Astrocyte (in vitro differentiated cells and primary cell): ENCODE measurements around the gene SPTB. TPM values are rescaled to one million over a fixed set of nuclear protein-coding genes. Genes with fewer than 3 reads are reported as not detected.

Experiments used
- DNase-seq: peaks from one replicate; pipeline ENCODE4 v3.0.0-alpha.2; 2010; ENCODE audit warnings: low read depth
- FAIRE-seq: peaks from 2 replicates; lab custom pipeline; 2011; peaks lifted over from hg19 to GRCh38; lab: Jason Lieb, UNC
- H2AFZ ChIP-seq: 2 replicates; pipeline ENCODE4 v1.6.0; 2012; ENCODE audit warnings: low read depth, low read length, inconsistent platforms
- H3K27ac ChIP-seq: 2 replicates; pipeline ENCODE4 v1.5.1; 2011; ENCODE audit warnings: low read depth, low read length, inconsistent platforms
- H3K27me3 ChIP-seq: 2 replicates; pipeline ENCODE4 v1.6.0; 2011; ENCODE audit warnings: low read length, inconsistent platforms; ENCODE audit not compliant: insufficient read depth
- H3K36me3 ChIP-seq: 2 replicates; pipeline ENCODE4 v1.5.1; 2011; ENCODE audit warnings: low read length, inconsistent platforms; ENCODE audit not compliant: insufficient read depth
- H3K4me1 ChIP-seq: 2 replicates; pipeline ENCODE4 v1.5.1; 2011; ENCODE audit warnings: low read length, inconsistent platforms; ENCODE audit not compliant: insufficient read depth
- H3K4me2 ChIP-seq: 2 replicates; pipeline ENCODE4 v1.6.0; 2012; ENCODE audit warnings: low read length, inconsistent platforms
- H3K4me3 ChIP-seq: 2 replicates; pipeline ENCODE4 v1.5.1; 2011; ENCODE audit warnings: low read depth, mild to moderate bottlenecking, low read length, inconsistent platforms; ENCODE audit not compliant: insufficient read depth
- H3K79me2 ChIP-seq: 2 replicates; pipeline ENCODE4 v1.6.0; 2012; ENCODE audit warnings: mild to moderate bottlenecking, low read length, inconsistent platforms; ENCODE audit not compliant: insufficient read depth
- H3K9ac ChIP-seq: 2 replicates; pipeline ENCODE4 v1.6.0; 2012; ENCODE audit warnings: mild to moderate bottlenecking, low read length, inconsistent platforms
- H3K9me3 ChIP-seq: 2 replicates; pipeline ENCODE4 v1.5.1; 2012; ENCODE audit warnings: low read depth, mild to moderate bottlenecking, low read length, inconsistent platforms; ENCODE audit not compliant: insufficient read depth
- H4K20me1 ChIP-seq: 2 replicates; pipeline ENCODE4 v1.6.0; 2012; ENCODE audit warnings: low read length, inconsistent platforms; ENCODE audit not compliant: insufficient read depth
- H3K27ac Mint-ChIP-seq: one replicate; pipeline ENCODE4 v1.8.0; 2021; ENCODE audit warnings: mild to moderate bottlenecking, mixed read lengths; ENCODE audit not compliant: unreplicated experiment
- H3K27me3 Mint-ChIP-seq: one replicate; pipeline ENCODE4 v1.8.0; 2021; ENCODE audit warnings: low read depth, mixed read lengths; ENCODE audit not compliant: unreplicated experiment
- H3K36me3 Mint-ChIP-seq: one replicate; pipeline ENCODE4 v1.8.0; 2021; ENCODE audit warnings: low read depth, mixed read lengths; ENCODE audit not compliant: unreplicated experiment
- H3K4me1 Mint-ChIP-seq: one replicate; pipeline ENCODE4 v1.8.0; 2021; ENCODE audit warnings: low read depth, mixed read lengths; ENCODE audit not compliant: unreplicated experiment
- H3K4me3 Mint-ChIP-seq: one replicate; pipeline ENCODE4 v1.8.0; 2021; ENCODE audit warnings: mild to moderate bottlenecking, moderate library complexity, mixed read lengths; ENCODE audit not compliant: unreplicated experiment
- H3K9me3 Mint-ChIP-seq: one replicate; pipeline ENCODE4 v1.8.0; 2021; ENCODE audit warnings: mild to moderate bottlenecking, mixed read lengths; ENCODE audit not compliant: unreplicated experiment
- CTCF ChIP-seq: IDR thresholded peaks from 2 replicates; pipeline ENCODE4 v1.5.1; 2011; ENCODE audit warnings: low read depth, mild to moderate bottlenecking, inconsistent platforms, low read length, moderate library complexity; ENCODE audit not compliant: insufficient read depth
- EZH2 ChIP-seq: IDR thresholded peaks from 2 replicates; pipeline ENCODE4 v1.6.1; 2012; ENCODE audit warnings: mild to moderate bottlenecking, low read length, inconsistent platforms; ENCODE audit not compliant: insufficient read depth
- total RNA-seq: library from RNA; stranded (reverse); gene quantifications from 2 replicates; pipeline ENCODE4 v1.2.1, GENCODE V29; 2021

Gene SPTB
- total RNA-seq, 1 donor from 2014 or later: 0.32 TPM

- Histone ChIP-seq H3K4me1 (peaks cover 35% of the 10 kb centered on the region), H3K27ac (no peak overlapping the region), H2AFZ (no peak overlapping the region), H3K9ac (no peak overlapping the region), H3K79me2 (peaks cover 66% of the 10 kb centered on the region), H4K20me1 (peaks cover 41% of the 10 kb centered on the region), H3K36me3 (peaks cover 13% of the 10 kb centered on the region), H3K9me3 (no peaks in the 10 kb centered on the region), H3K4me3 (no peak overlapping the region), H3K27me3 (no peaks in the 10 kb centered on the region), H3K4me2 (peak overlapping the region; percentile 58)
- H3K27ac Mint-ChIP-seq: peak overlapping the region; percentile 71
- peaks cover 19% of the 10 kb centered on the region for H3K36me3 Mint-ChIP-seq
- H3K4me1 Mint-ChIP-seq: peaks cover 47% of the 10 kb centered on the region
- H3K27me3 Mint-ChIP-seq: no peaks in the 10 kb centered on the region
- no peaks in the 10 kb centered on the region for H3K9me3 Mint-ChIP-seq
- TF ChIP-seq EZH2 (no peak), CTCF (no peak)
- H3K4me3 Mint-ChIP-seq: peak overlapping the region; percentile 40
- no peak for FAIRE-seq
- peak; percentile 62 for DNase-seq
Observed at GRCh38 chr14:64726585-64726890, 153.2 kb downstream of the SPTB start.

- Histone ChIP-seq H3K79me2 (peaks cover 71% of the 10 kb centered on the region), H4K20me1 (peaks cover 41% of the 10 kb centered on the region), H3K4me3 (no peak overlapping the region), H3K4me1 (peaks cover 40% of the 10 kb centered on the region), H3K27ac (no peak overlapping the region), H2AFZ (no peak overlapping the region), H3K9me3 (no peaks in the 10 kb centered on the region), H3K36me3 (peaks cover 10% of the 10 kb centered on the region), H3K27me3 (no peaks in the 10 kb centered on the region), H3K4me2 (peak overlapping the region; percentile 58), H3K9ac (no peak overlapping the region)
- Mint-ChIP-seq H3K4me1 (peaks cover 52% of the 10 kb centered on the region), H3K9me3 (no peaks in the 10 kb centered on the region), H3K36me3 (peaks cover 17% of the 10 kb centered on the region), H3K27me3 (no peaks in the 10 kb centered on the region), H3K27ac (peak overlapping the region; percentile 71), H3K4me3 (peak overlapping the region; percentile 24)
- FAIRE-seq (no peak), DNase-seq (no peak)
- TF ChIP-seq EZH2 (no peak), CTCF (no peak)
Observed at GRCh38 chr14:64725879-64726584, 153.7 kb downstream of the SPTB start.

- Histone ChIP-seq H3K4me2 (no peak overlapping the region), H3K79me2 (peaks cover 78% of the 10 kb centered on the region), H3K4me1 (peaks cover 47% of the 10 kb centered on the region), H3K4me3 (no peak overlapping the region), H3K9me3 (no peaks in the 10 kb centered on the region), H3K36me3 (peaks cover 7% of the 10 kb centered on the region), H3K27me3 (no peaks in the 10 kb centered on the region), H4K20me1 (peaks cover 41% of the 10 kb centered on the region), H3K27ac (no peak overlapping the region), H3K9ac (no peak overlapping the region), H2AFZ (no peak overlapping the region)
- Mint-ChIP-seq H3K4me3 (peak overlapping the region; percentile 24), H3K4me1 (peaks cover 58% of the 10 kb centered on the region), H3K36me3 (peaks cover 18% of the 10 kb centered on the region), H3K27me3 (no peaks in the 10 kb centered on the region), H3K9me3 (no peaks in the 10 kb centered on the region), H3K27ac (no peak overlapping the region)
- TF ChIP-seq EZH2 (no peak), CTCF (no peak)
- FAIRE-seq (no peak), DNase-seq (no peak)
Observed at GRCh38 chr14:64725261-64725815, 154.4 kb downstream of the SPTB start.
